KOPT-K1 (cell line): ENCODE measurements around the gene MOCOS.

Experiments used
- H3K27ac ChIP-seq: fragments of 200-600 bp; sonication (generic); 2 replicates; pipeline ENCODE4 v1.5.1; 2016; ENCODE audit warnings: antibody characterized with exemption, mild to moderate bottlenecking, low read depth, low read length; ENCODE audit not compliant: poor library complexity, severe bottlenecking
- H3K36me3 ChIP-seq: fragments of 200-600 bp; sonication (generic); 2 replicates; pipeline ENCODE4 v1.5.1; 2017; ENCODE audit warnings: antibody characterized with exemption, mild to moderate bottlenecking, low read length, moderate library complexity; ENCODE audit not compliant: insufficient read depth
- H3K9me3 ChIP-seq: fragments of 200-600 bp; sonication (generic); 2 replicates; pipeline ENCODE4 v1.5.1; 2017; ENCODE audit warnings: antibody characterized with exemption, low read length, mild to moderate bottlenecking; ENCODE audit not compliant: insufficient read depth, poor library complexity, severe bottlenecking

Gene MOCOS

GRCh38 chr18:36255072-36255698 is 67.9 kb downstream of the MOCOS start:
- no peaks in the 10 kb centered on the region for H3K9me3 ChIP-seq
- H3K27ac ChIP-seq, result no peak overlapping the region
- H3K36me3 ChIP-seq, result no peaks in the 10 kb centered on the region

GRCh38 chr18:36256094-36256493 is 68.8 kb downstream of the MOCOS start:
- Histone ChIP-seq H3K27ac (no peak overlapping the region), H3K9me3 (no peaks in the 10 kb centered on the region), H3K36me3 (no peaks in the 10 kb centered on the region)

GRCh38 chr18:36262971-36263370 is 75.7 kb downstream of the MOCOS start:
- Histone ChIP-seq H3K27ac (no peak overlapping the region), H3K9me3 (no peaks in the 10 kb centered on the region), H3K36me3 (no peaks in the 10 kb centered on the region)

DNA sequence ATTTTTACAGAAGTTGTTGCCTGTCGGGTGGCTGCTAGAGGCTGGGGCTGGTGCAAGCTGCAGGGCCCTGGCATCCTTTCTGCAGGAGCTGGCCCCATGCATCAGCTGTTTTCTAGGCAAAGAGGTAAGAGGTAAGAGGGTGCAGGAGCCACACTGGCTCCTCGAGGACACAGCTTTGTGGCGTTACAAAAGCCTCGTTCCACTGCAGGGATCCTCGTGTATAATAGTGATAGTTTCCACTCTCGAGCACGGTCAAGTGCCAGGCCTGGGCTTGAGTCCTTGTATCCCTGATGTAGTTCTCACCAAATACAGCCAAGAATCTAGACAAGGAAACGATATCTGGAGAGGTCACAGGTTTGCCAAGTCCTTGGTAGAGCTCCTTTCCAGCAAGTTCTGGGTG is 77.0 kb downstream of the MOCOS start:
- Histone ChIP-seq H3K9me3 (no peaks in the 10 kb centered on the region), H3K27ac (no peak overlapping the region), H3K36me3 (no peaks in the 10 kb centered on the region)

DNA sequence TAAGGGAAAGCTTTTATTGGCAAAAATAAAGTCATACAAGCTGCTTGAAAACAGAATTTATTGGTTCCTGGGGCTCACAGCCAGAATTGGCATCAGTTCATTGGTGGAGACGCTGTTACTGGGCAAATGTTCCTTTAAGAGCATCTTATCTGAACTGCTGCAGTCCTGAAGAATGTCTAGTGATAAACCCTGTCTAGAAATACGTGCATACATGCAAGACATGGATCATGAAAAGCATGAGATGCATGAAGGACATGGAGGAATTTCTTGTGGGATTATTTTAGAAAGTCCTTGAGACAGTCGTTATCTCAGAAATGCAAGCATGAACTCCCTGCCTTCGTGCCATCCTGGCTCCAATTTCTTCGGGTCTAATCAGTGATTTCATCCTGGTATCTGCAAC is 77.7 kb downstream of the MOCOS start:
- no peaks in the 10 kb centered on the region for H3K36me3 ChIP-seq

GRCh38 chr18:36269157-36269556 is 81.9 kb downstream of the MOCOS start:
- Histone ChIP-seq H3K36me3 (no peaks in the 10 kb centered on the region), H3K27ac (no peak overlapping the region), H3K9me3 (no peaks in the 10 kb centered on the region)

More for the DNA sequence above, 77.7 kb downstream of the MOCOS start:
- Histone ChIP-seq H3K9me3 (no peaks in the 10 kb centered on the region), H3K27ac (no peak overlapping the region)

DNA sequence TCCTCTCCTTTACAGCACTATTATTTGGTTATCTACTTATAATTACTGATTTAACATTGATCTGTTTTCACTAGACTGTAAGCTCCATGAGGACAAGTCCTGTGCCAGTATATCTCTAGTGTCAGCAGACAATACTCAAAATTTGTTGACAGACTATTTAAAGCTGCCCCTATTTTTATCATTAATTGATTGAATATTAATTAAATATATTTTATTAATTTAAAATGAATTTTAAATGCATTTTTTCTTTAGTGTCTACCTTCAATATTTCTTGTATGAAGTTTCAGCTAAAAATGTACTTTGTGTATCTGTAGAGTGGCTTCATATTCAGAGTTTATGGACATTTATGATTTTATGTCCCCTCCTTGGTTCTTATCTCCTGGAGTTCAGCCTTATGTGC is 83.9 kb downstream of the MOCOS start:
- Histone ChIP-seq H3K9me3 (no peaks in the 10 kb centered on the region), H3K36me3 (no peaks in the 10 kb centered on the region), H3K27ac (no peak overlapping the region)

DNA sequence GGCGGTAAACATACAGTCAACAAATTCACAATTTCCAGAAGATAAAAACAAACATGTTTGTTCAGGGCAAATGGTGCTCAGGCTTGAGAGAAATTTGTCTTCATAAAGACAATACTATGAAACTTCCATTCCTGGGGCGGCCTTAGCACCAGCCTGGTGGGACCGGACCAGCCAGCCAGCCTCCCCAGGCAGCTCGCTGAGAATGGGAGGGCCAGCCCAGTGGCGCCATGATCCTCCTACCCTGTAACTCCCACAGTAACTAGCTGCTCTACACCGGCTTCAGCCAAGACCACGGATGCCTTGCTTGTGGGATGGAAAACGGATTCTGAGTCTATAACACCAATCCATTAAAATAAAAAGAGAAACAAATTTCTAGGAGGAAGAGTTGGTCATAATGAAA is 86.0 kb downstream of the MOCOS start:
- H3K27ac ChIP-seq, result no peak overlapping the region
- H3K36me3 ChIP-seq, result no peaks in the 10 kb centered on the region
- no peaks in the 10 kb centered on the region for H3K9me3 ChIP-seq

DNA sequence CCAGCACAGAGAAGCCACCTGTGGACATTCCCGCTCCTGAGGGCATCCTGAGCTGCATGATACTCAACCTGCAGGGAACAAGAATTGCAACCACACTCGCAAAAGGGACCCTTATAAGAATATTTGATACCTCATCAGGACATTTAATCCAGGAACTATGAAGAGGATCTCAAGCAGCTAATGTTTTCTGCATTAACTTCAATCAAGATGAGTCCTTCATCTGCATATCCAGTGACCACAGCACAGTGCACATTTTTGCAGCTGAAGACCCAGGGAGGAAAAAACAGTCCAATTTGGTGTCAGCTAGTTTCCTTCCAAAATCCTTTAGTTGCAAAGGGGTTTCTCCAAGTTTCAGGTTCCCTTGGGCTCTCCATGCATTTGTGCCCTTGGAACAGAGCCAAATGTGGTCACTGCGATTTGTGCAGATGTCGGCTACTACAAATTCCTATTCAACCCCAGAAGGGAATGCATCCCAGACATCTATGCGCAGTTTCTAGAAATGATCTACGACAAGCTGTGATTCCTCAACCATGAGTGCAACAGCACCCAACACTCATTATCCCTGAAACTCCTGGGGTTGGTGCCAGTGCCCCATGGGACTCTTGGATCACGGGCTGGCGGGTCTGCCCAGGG is 86.9 kb downstream of the MOCOS start:
- Histone ChIP-seq H3K9me3 (no peaks in the 10 kb centered on the region), H3K27ac (no peak overlapping the region), H3K36me3 (no peaks in the 10 kb centered on the region)

GRCh38 chr18:36275561-36275960 is 88.3 kb downstream of the MOCOS start:
- Histone ChIP-seq H3K36me3 (no peaks in the 10 kb centered on the region), H3K27ac (no peak overlapping the region), H3K9me3 (no peaks in the 10 kb centered on the region)

GRCh38 chr18:36279001-36279400 is 91.7 kb downstream of the MOCOS start:
- Histone ChIP-seq H3K27ac (no peak overlapping the region), H3K9me3 (no peaks in the 10 kb centered on the region), H3K36me3 (no peaks in the 10 kb centered on the region)

GRCh38 chr18:36281936-36282335 is 94.6 kb downstream of the MOCOS start:
- H3K36me3 ChIP-seq, result no peaks in the 10 kb centered on the region
- no peaks in the 10 kb centered on the region for H3K9me3 ChIP-seq
- H3K27ac ChIP-seq, result no peak overlapping the region

DNA sequence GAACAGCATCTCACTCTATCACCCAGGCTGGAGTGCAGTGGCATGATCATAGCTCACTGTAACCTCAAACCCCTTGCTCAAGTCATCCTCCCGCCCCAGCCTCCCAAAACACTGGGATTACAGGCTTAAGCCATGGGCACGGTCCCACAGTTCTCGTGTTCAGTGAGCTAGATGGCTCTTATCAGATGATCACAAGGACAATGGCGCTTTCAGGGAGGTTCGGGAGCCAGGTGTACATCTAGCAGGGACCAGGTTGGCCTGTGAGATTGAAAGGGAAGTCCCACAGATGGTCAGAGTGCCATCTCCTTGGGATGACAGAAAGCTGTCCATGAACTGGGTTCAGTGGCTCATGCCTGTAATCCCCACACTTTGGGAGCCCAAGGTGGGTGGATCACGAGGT is 96.2 kb downstream of the MOCOS start:
- Histone ChIP-seq H3K36me3 (no peaks in the 10 kb centered on the region), H3K9me3 (no peaks in the 10 kb centered on the region), H3K27ac (no peak overlapping the region)

DNA sequence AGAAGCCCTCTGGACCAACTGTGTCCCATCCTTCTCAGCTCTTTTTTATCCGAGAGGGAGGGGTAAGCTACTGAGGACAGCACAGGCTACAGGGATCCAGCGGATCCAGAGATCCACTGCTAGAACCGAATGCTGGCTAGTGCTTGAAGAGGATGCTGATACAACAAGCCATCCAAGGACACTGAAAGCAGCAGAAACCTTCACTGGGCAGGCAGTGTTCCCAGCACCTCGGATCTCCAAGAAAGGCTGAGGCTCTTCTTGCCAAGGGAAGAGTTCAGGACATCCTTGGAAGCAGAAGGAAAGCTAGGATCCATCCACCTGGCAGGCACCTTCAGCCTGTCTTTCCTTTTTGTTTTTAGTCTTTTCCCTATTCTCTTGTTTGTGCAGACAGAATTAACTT is 97.0 kb downstream of the MOCOS start:
- Histone ChIP-seq H3K36me3 (no peaks in the 10 kb centered on the region), H3K27ac (no peak overlapping the region), H3K9me3 (no peaks in the 10 kb centered on the region)

DNA sequence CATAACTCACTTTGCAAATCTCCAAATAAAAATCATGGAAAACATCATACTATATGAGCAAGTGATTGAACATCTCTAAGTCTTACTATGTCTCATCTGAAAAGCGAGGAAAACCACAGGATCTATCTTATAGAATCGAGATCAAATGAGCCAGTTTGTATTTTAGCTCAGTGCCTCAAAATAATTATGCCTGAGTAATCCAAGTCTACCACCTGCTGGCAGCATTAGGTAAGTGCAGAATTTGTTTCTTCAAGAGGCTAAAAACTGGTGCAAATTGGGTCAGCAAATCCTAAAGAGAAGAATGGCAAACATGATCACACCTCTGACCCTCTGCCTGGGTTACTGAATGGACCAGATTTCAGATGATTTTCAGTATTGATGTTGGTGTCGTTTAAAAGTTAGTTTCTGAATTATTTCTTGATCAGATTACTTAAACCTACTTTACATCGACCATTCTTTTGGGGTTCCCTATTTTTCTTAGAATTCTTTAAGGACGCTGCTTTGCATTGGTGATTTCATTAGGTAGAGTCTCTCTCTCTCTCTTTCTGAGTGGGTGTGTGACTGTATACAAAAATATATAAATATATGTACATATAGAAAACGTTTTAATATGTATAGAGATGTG is 97.5 kb downstream of the MOCOS start:
- Histone ChIP-seq H3K9me3 (no peaks in the 10 kb centered on the region), H3K27ac (no peak overlapping the region), H3K36me3 (no peaks in the 10 kb centered on the region)

DNA sequence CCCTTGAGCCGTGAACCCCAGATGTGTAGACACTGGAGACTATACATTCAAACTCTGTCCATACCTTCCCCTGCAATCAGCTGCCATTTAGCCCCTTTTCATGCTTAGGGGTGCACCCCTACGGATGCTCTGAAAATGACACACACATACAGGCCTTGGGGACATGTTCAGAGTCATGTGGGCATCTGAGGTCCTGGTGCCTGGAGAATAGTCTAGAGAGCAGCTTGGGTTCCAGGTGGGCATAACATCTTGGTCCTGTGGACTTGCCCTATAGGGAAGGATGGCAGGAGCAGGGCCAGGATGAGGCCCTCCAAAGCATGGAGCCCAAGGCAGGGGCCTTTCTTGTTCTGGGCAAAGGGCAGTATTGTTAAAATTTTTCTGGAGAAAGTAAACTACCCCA is 100.4 kb downstream of the MOCOS start:
- no peaks in the 10 kb centered on the region for H3K36me3 ChIP-seq
- H3K27ac ChIP-seq, result no peak overlapping the region
- H3K9me3 ChIP-seq, result no peaks in the 10 kb centered on the region
